ENCODE results near the gene SAMD13. TPM values are rescaled to one million over a fixed set of nuclear protein-coding genes. Genes with fewer than 3 reads are reported as not detected.

SAMD13 gene
- total and polyA plus RNA-seq, 2 of the 8 experiments (the other 6 are each of a cell fraction or from before 2014, with no cell fraction given), result 0.86 to 2.3 TPM

DNA sequence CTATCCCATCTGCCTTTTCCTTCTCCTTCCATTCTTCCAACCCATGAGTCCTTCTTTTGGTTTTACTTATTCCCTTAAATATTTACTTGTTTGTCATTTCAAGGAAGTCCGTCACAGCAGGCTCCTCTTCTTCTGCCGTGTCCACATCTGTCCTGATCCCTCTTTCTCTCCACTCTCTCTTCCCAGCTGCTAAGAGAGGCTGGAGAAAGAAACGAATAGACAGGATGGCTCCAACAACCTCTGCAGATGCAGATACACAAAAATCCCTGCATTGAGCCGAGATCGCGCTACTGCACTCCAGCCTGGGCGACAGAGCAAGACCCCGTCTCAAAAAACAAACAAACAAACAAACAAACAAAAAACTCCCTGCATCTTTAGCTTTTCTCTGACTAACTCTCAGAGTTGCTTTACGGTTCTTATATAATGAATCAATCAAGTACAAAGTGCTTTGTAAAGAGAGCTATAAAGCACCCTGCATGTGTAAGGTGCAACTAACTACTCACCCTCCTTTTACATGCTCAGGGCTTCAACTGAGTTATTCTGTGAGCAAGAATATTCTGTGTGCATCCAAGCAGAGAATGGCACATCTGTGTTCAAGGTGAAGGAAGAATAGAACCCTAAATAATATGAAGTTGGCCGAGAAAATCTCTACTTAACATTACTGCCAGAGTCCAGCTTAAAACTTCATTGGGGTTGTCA is 3.8 kb upstream of the SAMD13 start (continued):
- TF ChIP-seq, protein P1, sequence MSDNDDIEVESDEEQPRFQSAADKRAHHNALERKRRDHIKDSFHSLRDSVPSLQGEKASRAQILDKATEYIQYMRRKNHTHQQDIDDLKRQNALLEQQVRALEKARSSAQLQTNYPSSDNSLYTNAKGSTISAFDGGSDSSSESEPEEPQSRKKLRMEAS (IDR thresholded peaks at IDR 0.05), result no peak
- TF ChIP-seq YY1 (IDR thresholded peaks at IDR 0.05; ENCODE audit: low read depth, low read length), result no peak
- no peak for TF ChIP-seq TAF7 (optimal IDR thresholded peaks at IDR 0.05; ENCODE audit: borderline replicate concordance, low read depth, low read length)
- TF ChIP-seq CHD1 (IDR thresholded peaks at IDR 0.05; ENCODE audit: low read depth, low read length), result no peak
- TF ChIP-seq KDM1A (IDR thresholded peaks at IDR 0.05; ENCODE audit: borderline replicate concordance, low read length), result no peak
- no peak for TF ChIP-seq SIN3A (conservative IDR thresholded peaks at IDR 0.05 in 1 of 2, IDR thresholded peaks at IDR 0.05 in 1 of 2; ENCODE audit: low read depth in 1 of 2, low read length in 2 of 2)
- TF ChIP-seq, protein P2, sequence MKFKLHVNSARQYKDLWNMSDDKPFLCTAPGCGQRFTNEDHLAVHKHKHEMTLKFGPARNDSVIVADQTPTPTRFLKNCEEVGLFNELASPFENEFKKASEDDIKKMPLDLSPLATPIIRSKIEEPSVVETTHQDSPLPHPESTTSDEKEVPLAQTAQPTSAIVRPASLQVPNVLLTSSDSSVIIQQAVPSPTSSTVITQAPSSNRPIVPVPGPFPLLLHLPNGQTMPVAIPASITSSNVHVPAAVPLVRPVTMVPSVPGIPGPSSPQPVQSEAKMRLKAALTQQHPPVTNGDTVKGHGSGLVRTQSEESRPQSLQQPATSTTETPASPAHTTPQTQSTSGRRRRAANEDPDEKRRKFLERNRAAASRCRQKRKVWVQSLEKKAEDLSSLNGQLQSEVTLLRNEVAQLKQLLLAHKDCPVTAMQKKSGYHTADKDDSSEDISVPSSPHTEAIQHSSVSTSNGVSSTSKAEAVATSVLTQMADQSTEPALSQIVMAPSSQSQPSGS (IDR thresholded peaks at IDR 0.05; ENCODE audit: low read length), result no peak
- no peak for TF ChIP-seq GTF2F1 (IDR thresholded peaks at IDR 0.05; ENCODE audit: borderline replicate concordance, low read depth, low read length)
